Neural crest cell (in vitro differentiated cells): Measurements from ENCODE around the gene GLRX5. TPM values are rescaled to one million over a fixed set of nuclear protein-coding genes. Genes with fewer than 3 reads are reported as not detected.

Source experiments
- DNase-seq: peaks from one replicate; pipeline ENCODE4 v3.0.0; 2021; ENCODE audit warnings: low read depth, mixed read lengths, low spot score
- H3K27ac Mint-ChIP-seq: one replicate; pipeline ENCODE4 v1.8.0; 2021; ENCODE audit warnings: mild to moderate bottlenecking, mixed read lengths; ENCODE audit not compliant: unreplicated experiment
- H3K27me3 Mint-ChIP-seq: 2 replicates; pipeline ENCODE4 v1.8.0; 2021; ENCODE audit warnings: low read depth, mild to moderate bottlenecking, mixed read lengths
- H3K36me3 Mint-ChIP-seq: 2 replicates; pipeline ENCODE4 v1.8.0; 2021; ENCODE audit warnings: low read depth, mild to moderate bottlenecking, mixed read lengths
- H3K4me1 Mint-ChIP-seq: 2 replicates; pipeline ENCODE4 v1.8.0; 2021; ENCODE audit warnings: mixed read lengths
- H3K4me3 Mint-ChIP-seq: one replicate; pipeline ENCODE4 v1.8.0; 2021; ENCODE audit warnings: mild to moderate bottlenecking, mixed read lengths
- H3K9me3 Mint-ChIP-seq: 2 replicates; pipeline ENCODE4 v1.8.0; 2021; ENCODE audit warnings: mixed read lengths
- total RNA-seq: library from RNA; stranded (reverse); gene quantifications from 2 replicates; pipeline ENCODE4 v1.2.1, GENCODE V29; 2021
- TF ChIP-seq, protein P1 (sequence below): fragments of 200-600 bp; sonication (generic); conservative IDR thresholded peaks from 2 replicates; pipeline ENCODE4 v1.5.0; 2021; ENCODE audit warnings: antibody characterized with exemption, mild to moderate bottlenecking

Gene GLRX5
- total RNA-seq, 1 donor from 2014 or later, result 69.3 TPM

- Mint-ChIP-seq H3K27me3 (peaks cover 47% of the 10 kb centered on the region), H3K4me1 (peaks cover 17% of the 10 kb centered on the region), H3K4me3 (peak overlapping the region; percentile 84), H3K36me3 (no peaks in the 10 kb centered on the region), H3K9me3 (no peaks in the 10 kb centered on the region), H3K27ac (no peak overlapping the region)
- peak; percentile 58 for DNase-seq
- TF ChIP-seq, protein P1, sequence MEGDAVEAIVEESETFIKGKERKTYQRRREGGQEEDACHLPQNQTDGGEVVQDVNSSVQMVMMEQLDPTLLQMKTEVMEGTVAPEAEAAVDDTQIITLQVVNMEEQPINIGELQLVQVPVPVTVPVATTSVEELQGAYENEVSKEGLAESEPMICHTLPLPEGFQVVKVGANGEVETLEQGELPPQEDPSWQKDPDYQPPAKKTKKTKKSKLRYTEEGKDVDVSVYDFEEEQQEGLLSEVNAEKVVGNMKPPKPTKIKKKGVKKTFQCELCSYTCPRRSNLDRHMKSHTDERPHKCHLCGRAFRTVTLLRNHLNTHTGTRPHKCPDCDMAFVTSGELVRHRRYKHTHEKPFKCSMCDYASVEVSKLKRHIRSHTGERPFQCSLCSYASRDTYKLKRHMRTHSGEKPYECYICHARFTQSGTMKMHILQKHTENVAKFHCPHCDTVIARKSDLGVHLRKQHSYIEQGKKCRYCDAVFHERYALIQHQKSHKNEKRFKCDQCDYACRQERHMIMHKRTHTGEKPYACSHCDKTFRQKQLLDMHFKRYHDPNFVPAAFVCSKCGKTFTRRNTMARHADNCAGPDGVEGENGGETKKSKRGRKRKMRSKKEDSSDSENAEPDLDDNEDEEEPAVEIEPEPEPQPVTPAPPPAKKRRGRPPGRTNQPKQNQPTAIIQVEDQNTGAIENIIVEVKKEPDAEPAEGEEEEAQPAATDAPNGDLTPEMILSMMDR, result peak; percentile 53
Measured at GRCh38 chr14:95515596-95516552, 19.0 kb upstream of the GLRX5 start.

- Mint-ChIP-seq H3K27ac (no peak within 1 kb of the TSS), H3K27me3 (peaks cover 45% of the 10 kb centered on the region), H3K9me3 (no peaks in the 10 kb centered on the region), H3K4me1 (peaks cover 17% of the 10 kb centered on the region), H3K4me3 (peak within 1 kb of the TSS; percentile 84), H3K36me3 (no peaks in the 10 kb centered on the region)
- TF ChIP-seq, protein P1, result no peak
- peak; percentile 6 for DNase-seq
Measured at GRCh38 chr14:95516554-95517181, 18.2 kb upstream of the GLRX5 start, which contains the start of gene SYNE3. TSS of gene SYNE3 (minus strand) at chr14:95516650. CDS start at chr14:95475821, 40,829 bp downstream.

GRCh38 chr14:95518045-95518751 is 16.7 kb upstream of the GLRX5 start:
- peak overlapping the region; percentile 54 for H3K4me3 Mint-ChIP-seq

DNA sequence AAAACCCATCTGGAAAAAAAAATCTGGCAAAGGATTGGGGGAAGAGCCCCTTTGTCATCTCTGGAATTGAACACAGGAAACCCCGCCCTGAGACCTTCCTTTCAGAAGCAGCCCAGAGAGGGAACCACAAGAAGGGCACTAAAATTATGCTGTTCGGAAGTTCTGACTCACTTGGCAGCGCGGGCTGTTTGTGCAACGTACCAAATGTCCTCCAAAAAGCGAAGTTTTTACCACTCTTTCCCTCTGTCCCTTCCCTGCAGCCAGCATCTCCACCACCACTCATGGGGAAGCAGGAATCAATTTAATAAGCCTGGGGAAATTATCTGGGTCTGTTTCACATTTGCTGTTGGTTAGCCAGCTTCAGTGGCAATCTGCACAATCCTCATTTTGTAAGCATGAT is 15.2 kb upstream of the GLRX5 start:
- H3K9me3 Mint-ChIP-seq, result no peaks in the 10 kb centered on the region
- peaks cover 17% of the 10 kb centered on the region for H3K4me1 Mint-ChIP-seq
- TF ChIP-seq, protein P1, result no peak
- H3K27ac Mint-ChIP-seq, result no peak overlapping the region
- no peak overlapping the region for H3K4me3 Mint-ChIP-seq
- H3K27me3 Mint-ChIP-seq, result peaks cover 45% of the 10 kb centered on the region
- H3K36me3 Mint-ChIP-seq, result no peaks in the 10 kb centered on the region
- DNase-seq, result no peak

More at GRCh38 chr14:95518045-95518751, 16.7 kb upstream of the GLRX5 start:
- Mint-ChIP-seq H3K4me1 (peaks cover 17% of the 10 kb centered on the region), H3K9me3 (no peaks in the 10 kb centered on the region), H3K27me3 (peaks cover 45% of the 10 kb centered on the region), H3K27ac (no peak overlapping the region), H3K36me3 (no peaks in the 10 kb centered on the region)
- DNase-seq, result no peak
- TF ChIP-seq, protein P1, result no peak

DNA sequence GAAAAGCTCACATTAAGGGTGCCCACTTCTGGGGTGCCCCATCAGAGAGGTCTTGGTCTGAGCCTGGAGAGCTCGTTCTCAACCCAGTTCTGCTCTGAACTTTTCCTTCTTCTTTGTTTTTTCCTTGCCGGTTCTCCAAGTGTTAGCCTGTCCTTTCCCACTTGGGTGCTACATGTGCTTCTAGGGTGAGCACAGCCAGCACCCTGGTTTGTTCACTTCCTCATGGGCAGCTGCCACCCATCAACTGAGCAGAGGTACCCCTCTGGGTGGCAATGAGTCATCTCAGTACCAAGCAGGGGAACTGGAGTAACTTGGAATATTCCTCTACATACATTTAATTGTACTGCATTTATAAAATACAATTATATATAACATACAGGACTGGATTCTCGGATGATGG is 14.5 kb upstream of the GLRX5 start:
- Mint-ChIP-seq H3K4me3 (no peak overlapping the region), H3K4me1 (peaks cover 11% of the 10 kb centered on the region), H3K27me3 (peaks cover 39% of the 10 kb centered on the region), H3K27ac (no peak overlapping the region), H3K9me3 (no peaks in the 10 kb centered on the region), H3K36me3 (no peaks in the 10 kb centered on the region)
- no peak for DNase-seq
- TF ChIP-seq, protein P1, result no peak
